HepG2 (cell line): ENCODE measurements around the gene PYGO2. TPM values are rescaled to one million over a fixed set of nuclear protein-coding genes. Genes with fewer than 3 reads are reported as not detected.

Experiments used
- CBFB ChIP-seq: sonication (generic); formaldehyde crosslinking; IDR thresholded peaks from 2 replicates; pipeline ENCODE4 v1.4.0; 2020; ENCODE audit warnings: missing genetic modification reagents
- ELF1 ChIP-seq: sonication (generic); formaldehyde crosslinking; IDR thresholded peaks from 2 replicates; pipeline ENCODE4 v1.4.0; 2020; ENCODE audit warnings: missing genetic modification reagents
- ELF3 ChIP-seq: IDR thresholded peaks from 2 replicates; pipeline ENCODE4 v1.6.1; 2016; ENCODE audit warnings: missing genetic modification reagents, missing compliant biosample characterization
- FOXK1 ChIP-seq: sonication (generic); formaldehyde crosslinking; IDR thresholded peaks from 2 replicates; pipeline ENCODE4 v1.4.0; 2020; ENCODE audit warnings: low read depth, missing genetic modification reagents, borderline replicate concordance
- KDM3A ChIP-seq: IDR thresholded peaks from 2 replicates; pipeline ENCODE4 v1.6.1; 2018; ENCODE audit warnings: low read depth, missing compliant biosample characterization
- KLF15 ChIP-seq: sonication (generic); formaldehyde crosslinking; IDR thresholded peaks from 2 replicates; pipeline ENCODE4 v1.8.1; 2023; ENCODE audit warnings: borderline replicate concordance, mild to moderate bottlenecking, inconsistent platforms, missing genetic modification reagents, mixed read lengths
- MATR3 ChIP-seq: sonication (generic); formaldehyde crosslinking; IDR thresholded peaks from 2 replicates; pipeline ENCODE4 v1.4.0; 2020; ENCODE audit warnings: missing genetic modification reagents
- NBN ChIP-seq: fragments of 450-650 bp; conservative IDR thresholded peaks from 2 replicates; pipeline ENCODE4 v1.6.1; 2017
- NCOA1 ChIP-seq: sonication (generic); formaldehyde crosslinking; IDR thresholded peaks from 2 replicates; pipeline ENCODE4 v1.9.0; 2021; ENCODE audit warnings: missing genetic modification reagents
- SIN3A ChIP-seq: IDR thresholded peaks from 2 replicates; pipeline ENCODE4 v1.6.1; 2011; ENCODE audit warnings: low read depth, mild to moderate bottlenecking, control low read depth, low read length, borderline replicate concordance
- SIX1 ChIP-seq: sonication (generic); formaldehyde crosslinking; IDR thresholded peaks from 2 replicates; pipeline ENCODE4 v1.4.0; 2020; ENCODE audit warnings: missing genetic modification reagents, borderline replicate concordance
- SP1 ChIP-seq, 2 experiments: fragments of 450-650 bp in 1 of 2; sonication (generic) in 1 of 2; formaldehyde crosslinking in 1 of 2; IDR thresholded peaks; 2 replicates each; pipeline versions ENCODE4 v1.4.0 to v1.6.1; 2016 to 2020; ENCODE audit warnings: missing genetic modification reagents in 1 of 2
- TCF7 ChIP-seq: sonication (generic); IDR thresholded peaks from 2 replicates; pipeline ENCODE4 v1.6.1; 2016; ENCODE audit warnings: antibody characterized with exemption, low read depth
- YEATS4 ChIP-seq: sonication (generic); formaldehyde crosslinking; IDR thresholded peaks from 2 replicates; pipeline ENCODE4 v1.4.0; 2020; ENCODE audit warnings: missing genetic modification reagents, borderline replicate concordance
- ZNF234 ChIP-seq: sonication (generic); formaldehyde crosslinking; conservative IDR thresholded peaks from 2 replicates; pipeline ENCODE4 v1.5.1; 2020; ENCODE audit warnings: mild to moderate bottlenecking, missing genetic modification reagents
- ZNF788 ChIP-seq: sonication (generic); formaldehyde crosslinking; IDR thresholded peaks from 2 replicates; pipeline ENCODE4 v1.5.0; 2020; ENCODE audit warnings: mild to moderate bottlenecking, missing genetic modification reagents, borderline replicate concordance
- polyA plus RNA-seq, 8 experiments: library from polyadenylated mRNA; depleted of rRNA in 3 of 8; stranded (reverse) in 7 of 8; unstranded in 1 of 8; fragments of >200 nt; fragmentation: Illumina TruSeq in 4 of 8; extraction: Trizol in 4 of 8; gene quantifications; 2 replicates each; pipeline versions ENCODE4 v1.2.1 to v1.2.3, GENCODE V29; 2011 to 2016; ENCODE audit warnings: low read depth in 4 of 8, missing spikeins in 1 of 8, mixed read lengths in 1 of 8; ENCODE audit not compliant: insufficient read depth in 1 of 8
- total RNA-seq, 5 experiments: library from RNA; depleted of rRNA; stranded (reverse); fragments of >200 nt; fragmentation: Illumina TruSeq; extraction: Trizol; gene quantifications; 2 replicates each; pipeline ENCODE4 v1.2.3, GENCODE V29; 2016; ENCODE audit warnings: low read depth in 1 of 5
- TF ChIP-seq, protein P1 (sequence below): sonication (generic); formaldehyde crosslinking; IDR thresholded peaks from 2 replicates; pipeline ENCODE4 v1.4.0; 2020; ENCODE audit warnings: low read depth, mild to moderate bottlenecking, missing genetic modification reagents
- TF ChIP-seq, protein P2 (sequence below): sonication (generic); formaldehyde crosslinking; IDR thresholded peaks from 2 replicates; pipeline ENCODE4 v1.4.0; 2020; ENCODE audit warnings: missing genetic modification reagents, mild to moderate bottlenecking, borderline replicate concordance
- TF ChIP-seq, protein P3 (sequence below): sonication (generic); formaldehyde crosslinking; IDR thresholded peaks from 2 replicates; pipeline ENCODE4 v1.4.0; 2020; ENCODE audit warnings: low read depth, mild to moderate bottlenecking, missing genetic modification reagents
- TF ChIP-seq, protein P4 (sequence below): sonication (generic); formaldehyde crosslinking; IDR thresholded peaks from 2 replicates; pipeline ENCODE4 v1.8.0; 2023; ENCODE audit warnings: mild to moderate bottlenecking, missing genetic modification reagents
- TF ChIP-seq, protein P5 (sequence below): sonication (generic); formaldehyde crosslinking; IDR thresholded peaks from 2 replicates; pipeline ENCODE4 v1.5.1; 2020; ENCODE audit warnings: missing genetic modification reagents, mild to moderate bottlenecking, borderline replicate concordance

Gene PYGO2
- total and polyA plus RNA-seq, 2 of the 13 experiments (the other 11 are each of a cell fraction or from before 2014, with no cell fraction given) = 20.3 to 21.8 TPM

DNA sequence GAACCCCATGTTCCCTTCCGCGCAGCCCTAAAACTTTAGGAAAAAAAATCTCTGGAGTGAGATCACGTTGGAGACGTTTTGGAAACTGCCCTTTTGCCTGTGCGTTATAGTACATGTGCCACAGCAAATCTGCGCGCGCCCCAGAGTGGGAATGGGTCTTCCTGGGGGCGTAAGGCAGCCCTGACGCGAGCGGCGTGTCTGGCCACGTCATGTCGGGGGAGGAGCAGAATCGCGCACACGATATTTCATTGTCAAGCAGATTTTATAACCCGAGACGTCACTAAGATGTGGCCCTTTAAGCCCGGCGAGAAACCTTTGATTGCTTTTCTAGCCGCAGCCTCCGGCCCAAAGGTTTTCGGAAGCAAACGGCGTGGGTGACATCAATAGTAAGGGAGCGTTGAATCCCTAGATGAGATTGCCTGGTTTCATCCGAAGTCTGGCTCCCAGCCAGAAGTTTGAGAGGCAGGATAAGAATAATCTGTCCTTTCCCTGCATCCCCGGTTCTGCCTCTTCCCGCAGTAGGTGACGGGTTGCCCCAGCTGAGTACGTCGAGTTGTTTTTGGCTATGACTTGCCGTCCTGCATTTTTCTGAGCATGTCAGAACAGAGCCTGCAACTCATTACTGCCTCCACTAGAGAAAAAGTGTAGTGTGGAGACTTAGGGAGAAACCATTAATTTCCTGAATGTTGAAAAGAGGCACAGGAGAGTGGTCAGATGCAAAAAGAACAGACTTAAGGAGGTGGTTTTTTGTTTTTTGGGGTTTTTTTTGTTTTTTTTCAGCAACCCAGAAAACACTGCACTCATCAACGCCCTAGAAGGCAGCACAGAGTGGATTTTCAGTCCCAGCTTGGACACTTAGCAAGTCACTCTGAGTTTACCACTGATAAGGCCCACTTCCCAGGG, 24.2 kb downstream of the PYGO2 start (continued):
- TF ChIP-seq, protein P1, sequence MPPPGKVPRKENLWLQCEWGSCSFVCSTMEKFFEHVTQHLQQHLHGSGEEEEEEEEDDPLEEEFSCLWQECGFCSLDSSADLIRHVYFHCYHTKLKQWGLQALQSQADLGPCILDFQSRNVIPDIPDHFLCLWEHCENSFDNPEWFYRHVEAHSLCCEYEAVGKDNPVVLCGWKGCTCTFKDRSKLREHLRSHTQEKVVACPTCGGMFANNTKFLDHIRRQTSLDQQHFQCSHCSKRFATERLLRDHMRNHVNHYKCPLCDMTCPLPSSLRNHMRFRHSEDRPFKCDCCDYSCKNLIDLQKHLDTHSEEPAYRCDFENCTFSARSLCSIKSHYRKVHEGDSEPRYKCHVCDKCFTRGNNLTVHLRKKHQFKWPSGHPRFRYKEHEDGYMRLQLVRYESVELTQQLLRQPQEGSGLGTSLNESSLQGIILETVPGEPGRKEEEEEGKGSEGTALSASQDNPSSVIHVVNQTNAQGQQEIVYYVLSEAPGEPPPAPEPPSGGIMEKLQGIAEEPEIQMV (CRISPR knock-in tag) = no peak
- TF ChIP-seq CBFB = no peak
- TF ChIP-seq, protein P2, sequence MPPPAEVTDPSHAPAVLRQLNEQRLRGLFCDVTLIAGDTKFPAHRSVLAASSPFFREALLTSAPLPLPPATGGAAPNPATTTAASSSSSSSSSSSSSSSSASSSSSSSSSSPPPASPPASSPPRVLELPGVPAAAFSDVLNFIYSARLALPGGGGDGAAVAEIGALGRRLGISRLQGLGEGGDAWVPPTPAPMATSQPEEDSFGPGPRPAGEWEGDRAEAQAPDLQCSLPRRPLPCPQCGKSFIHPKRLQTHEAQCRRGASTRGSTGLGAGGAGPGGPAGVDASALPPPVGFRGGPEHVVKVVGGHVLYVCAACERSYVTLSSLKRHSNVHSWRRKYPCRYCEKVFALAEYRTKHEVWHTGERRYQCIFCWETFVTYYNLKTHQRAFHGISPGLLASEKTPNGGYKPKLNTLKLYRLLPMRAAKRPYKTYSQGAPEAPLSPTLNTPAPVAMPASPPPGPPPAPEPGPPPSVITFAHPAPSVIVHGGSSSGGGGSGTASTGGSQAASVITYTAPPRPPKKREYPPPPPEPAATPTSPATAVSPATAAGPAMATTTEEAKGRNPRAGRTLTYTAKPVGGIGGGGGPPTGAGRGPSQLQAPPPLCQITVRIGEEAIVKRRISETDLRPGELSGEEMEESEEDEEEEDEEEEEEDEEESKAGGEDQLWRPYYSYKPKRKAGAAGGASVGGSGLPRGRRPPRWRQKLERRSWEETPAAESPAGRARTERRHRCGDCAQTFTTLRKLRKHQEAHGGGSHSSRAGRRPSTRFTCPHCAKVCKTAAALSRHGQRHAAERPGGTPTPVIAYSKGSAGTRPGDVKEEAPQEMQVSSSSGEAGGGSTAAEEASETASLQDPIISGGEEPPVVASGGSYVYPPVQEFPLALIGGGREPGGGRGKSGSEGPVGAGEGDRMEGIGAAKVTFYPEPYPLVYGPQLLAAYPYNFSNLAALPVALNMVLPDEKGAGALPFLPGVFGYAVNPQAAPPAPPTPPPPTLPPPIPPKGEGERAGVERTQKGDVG (CRISPR knock-in tag) = no peak
- no peak for TF ChIP-seq ZNF788
- TF ChIP-seq KLF15 = no peak
- TF ChIP-seq, protein P3, sequence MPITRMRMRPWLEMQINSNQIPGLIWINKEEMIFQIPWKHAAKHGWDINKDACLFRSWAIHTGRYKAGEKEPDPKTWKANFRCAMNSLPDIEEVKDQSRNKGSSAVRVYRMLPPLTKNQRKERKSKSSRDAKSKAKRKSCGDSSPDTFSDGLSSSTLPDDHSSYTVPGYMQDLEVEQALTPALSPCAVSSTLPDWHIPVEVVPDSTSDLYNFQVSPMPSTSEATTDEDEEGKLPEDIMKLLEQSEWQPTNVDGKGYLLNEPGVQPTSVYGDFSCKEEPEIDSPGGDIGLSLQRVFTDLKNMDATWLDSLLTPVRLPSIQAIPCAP (CRISPR knock-in tag) = no peak
- TF ChIP-seq KDM3A (CRISPR knock-in tag) = no peak
- TF ChIP-seq NCOA1 (CRISPR knock-in tag) = 0 out of 2 replicates have a peak, but pooled peaks have one; percentile 1
- no peak for TF ChIP-seq YEATS4 (CRISPR knock-in tag)
- TF ChIP-seq, protein P4, sequence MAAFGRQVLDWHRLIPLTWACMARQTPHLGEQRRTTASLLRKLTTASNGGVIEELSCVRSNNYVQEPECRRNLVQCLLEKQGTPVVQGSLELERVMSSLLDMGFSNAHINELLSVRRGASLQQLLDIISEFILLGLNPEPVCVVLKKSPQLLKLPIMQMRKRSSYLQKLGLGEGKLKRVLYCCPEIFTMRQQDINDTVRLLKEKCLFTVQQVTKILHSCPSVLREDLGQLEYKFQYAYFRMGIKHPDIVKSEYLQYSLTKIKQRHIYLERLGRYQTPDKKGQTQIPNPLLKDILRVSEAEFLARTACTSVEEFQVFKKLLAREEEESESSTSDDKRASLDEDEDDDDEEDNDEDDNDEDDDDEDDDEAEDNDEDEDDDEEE (CRISPR knock-in tag) = no peak
- 0 out of 2 replicates have a peak, but pooled peaks have one; percentile 38 for TF ChIP-seq SIN3A
- TF ChIP-seq, protein P5, sequence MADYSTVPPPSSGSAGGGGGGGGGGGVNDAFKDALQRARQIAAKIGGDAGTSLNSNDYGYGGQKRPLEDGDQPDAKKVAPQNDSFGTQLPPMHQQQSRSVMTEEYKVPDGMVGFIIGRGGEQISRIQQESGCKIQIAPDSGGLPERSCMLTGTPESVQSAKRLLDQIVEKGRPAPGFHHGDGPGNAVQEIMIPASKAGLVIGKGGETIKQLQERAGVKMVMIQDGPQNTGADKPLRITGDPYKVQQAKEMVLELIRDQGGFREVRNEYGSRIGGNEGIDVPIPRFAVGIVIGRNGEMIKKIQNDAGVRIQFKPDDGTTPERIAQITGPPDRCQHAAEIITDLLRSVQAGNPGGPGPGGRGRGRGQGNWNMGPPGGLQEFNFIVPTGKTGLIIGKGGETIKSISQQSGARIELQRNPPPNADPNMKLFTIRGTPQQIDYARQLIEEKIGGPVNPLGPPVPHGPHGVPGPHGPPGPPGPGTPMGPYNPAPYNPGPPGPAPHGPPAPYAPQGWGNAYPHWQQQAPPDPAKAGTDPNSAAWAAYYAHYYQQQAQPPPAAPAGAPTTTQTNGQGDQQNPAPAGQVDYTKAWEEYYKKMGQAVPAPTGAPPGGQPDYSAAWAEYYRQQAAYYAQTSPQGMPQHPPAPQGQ (CRISPR knock-in tag) = no peak
- TF ChIP-seq SIX1 (CRISPR knock-in tag) = no peak
- no peak for TF ChIP-seq MATR3 (CRISPR knock-in tag)
- no peak for TF ChIP-seq SP1 (IDR thresholded peaks at IDR 0.05)
- no peak for TF ChIP-seq SP1 (CRISPR knock-in tag; IDR thresholded peaks at IDR 0.05)
- no peak for TF ChIP-seq TCF7
- no peak for TF ChIP-seq ELF3 (CRISPR knock-in tag)
- no peak for TF ChIP-seq ELF1 (CRISPR knock-in tag)
- no peak for TF ChIP-seq NBN
- no peak for TF ChIP-seq FOXK1 (CRISPR knock-in tag)
- TF ChIP-seq ZNF234 (CRISPR knock-in tag) = no peak
